GM19240 (cell line): ENCODE measurements around the gene TAF13.

ENCODE experiments used
- DNase-seq: peaks from one replicate; pipeline ENCODE4 v3.0.0; 2011; ENCODE audit warnings: low spot score; ENCODE audit not compliant: insufficient read length

Gene TAF13

GRCh38 chr1:109075531-109076490, at the start of gene TAF13:
Gene TAF13 (minus strand): TSS chr1:109076003. CDS start chr1:109075947, 56 bp downstream.
- DNase-seq, result peak; percentile 96

GRCh38 chr1:109120356-109120755, 44.6 kb upstream of the TAF13 start:
- no peak for DNase-seq

GRCh38 chr1:109118089-109118488, 42.3 kb upstream of the TAF13 start:
- no peak for DNase-seq

- DNase-seq, result no peak
Observed at GRCh38 chr1:109116286-109116685, 40.5 kb upstream of the TAF13 start.

- DNase-seq, result no peak
Observed at GRCh38 chr1:109115685-109116084, 39.9 kb upstream of the TAF13 start.

GRCh38 chr1:109114342-109114674, 38.5 kb upstream of the TAF13 start:
- no peak for DNase-seq

GRCh38 chr1:109113590-109114341, 38.0 kb upstream of the TAF13 start, which contains the start of gene ELAPOR1:
Gene ELAPOR1 (plus strand): TSS chr1:109114115. CDS start chr1:109114184, 69 bp downstream.
- peak; percentile 20 for DNase-seq

GRCh38 chr1:109112652-109113285, 37.0 kb upstream of the TAF13 start:
- peak; percentile 45 for DNase-seq

GRCh38 chr1:109112056-109112651, 36.4 kb upstream of the TAF13 start:
- no peak for DNase-seq

GRCh38 chr1:109111386-109112055, 35.7 kb upstream of the TAF13 start:
- DNase-seq, result no peak

- no peak for DNase-seq
Observed at GRCh38 chr1:109109906-109110305, 34.1 kb upstream of the TAF13 start.

GRCh38 chr1:109107785-109108184, 32.0 kb upstream of the TAF13 start:
- no peak for DNase-seq

GRCh38 chr1:109105881-109106280, 30.1 kb upstream of the TAF13 start:
- DNase-seq, result no peak

- DNase-seq, result no peak
Observed at GRCh38 chr1:109104364-109105151, 28.8 kb upstream of the TAF13 start.

- DNase-seq, result peak; percentile 73
Observed at GRCh38 chr1:109099938-109100773, 24.4 kb upstream of the TAF13 start.

- no peak for DNase-seq
Observed at GRCh38 chr1:109096120-109096519, 20.3 kb upstream of the TAF13 start.

- no peak for DNase-seq
Observed at GRCh38 chr1:109095631-109096030, 19.8 kb upstream of the TAF13 start.

- DNase-seq, result no peak
Observed at GRCh38 chr1:109094871-109095270, 19.1 kb upstream of the TAF13 start.

- no peak for DNase-seq
Observed at GRCh38 chr1:109094377-109094803, 18.6 kb upstream of the TAF13 start.
